Transverse colon (tissue), 4 donors: ENCODE measurements around the gene PRKG1. TPM values are rescaled to one million over a fixed set of nuclear protein-coding genes. Genes with fewer than 3 reads are reported as not detected.

Source experiments
- DNase-seq: peaks from one replicate; pipeline ENCODE4 v3.0.0-alpha.2; 2019
- H3K27ac ChIP-seq, 4 donors: fragments of 200-600 bp; sonication (generic); 2 replicates each; pipeline ENCODE4 v1.5.1; 2016 to 2018; ENCODE audit warnings: inconsistent platforms in 4 of 4
- H3K27me3 ChIP-seq: fragments of 200-600 bp; sonication (generic); 2 replicates; pipeline ENCODE4 v1.5.1; 2017; ENCODE audit warnings: inconsistent platforms
- H3K36me3 ChIP-seq, 4 donors: fragments of 200-600 bp; sonication (generic); 2 replicates each; pipeline ENCODE4 v1.5.1; 2017 to 2019; ENCODE audit warnings: inconsistent platforms in 4 of 4
- H3K4me1 ChIP-seq, 4 donors: fragments of 200-600 bp; sonication (generic); 2 replicates each; pipeline ENCODE4 v1.5.1; 2017 to 2020; ENCODE audit warnings: inconsistent platforms in 4 of 4
- H3K4me3 ChIP-seq, 4 donors: fragments of 200-600 bp; sonication (generic); 1 replicate in 1 of 4; 2 replicates in 3 of 4; pipeline versions ENCODE4 v1.5.1 to v1.6.1; 2017 to 2019; ENCODE audit warnings: inconsistent platforms in 4 of 4
- H3K9me3 ChIP-seq, 2 donors: fragments of 200-600 bp; sonication (generic); 2 replicates each; pipeline ENCODE4 v1.5.1; 2017 to 2019; ENCODE audit warnings: inconsistent platforms in 2 of 2
- CTCF ChIP-seq, 5 experiments: fragments of 200-600 bp in 3 of 5; fragments of 450-650 bp in 2 of 5; sonication (generic) in 3 of 5; IDR thresholded peaks; 1 replicate in 2 of 5; 2 replicates in 3 of 5; pipeline ENCODE4 v1.5.1; 2016 to 2017; ENCODE audit warnings: antibody characterized with exemption in 5 of 5, inconsistent platforms in 3 of 5, mild to moderate bottlenecking in 2 of 5, moderate library complexity in 1 of 5
- EP300 ChIP-seq: sonication (generic); formaldehyde crosslinking; IDR thresholded peaks from one replicate; pipeline ENCODE4 v1.6.1; 2017; ENCODE audit warnings: antibody characterized with exemption, low read depth
- POLR2A ChIP-seq: fragments of 450-650 bp; IDR thresholded peaks from one replicate; pipeline ENCODE4 v1.6.1; 2016; ENCODE audit warnings: antibody characterized with exemption, mild to moderate bottlenecking, moderate library complexity
- POLR2AphosphoS5 ChIP-seq, 3 donors: sonication (generic); formaldehyde crosslinking; IDR thresholded peaks; one replicate each; pipeline ENCODE4 v1.6.1; 2016; ENCODE audit warnings: antibody characterized with exemption in 3 of 3
- WGBS, 2 donors: methylation state at CpG; one replicate each; pipeline ENCODE4 v1.1.5; 2018; ENCODE audit warnings: low coverage in 1 of 2; 5-methylcytosine and 5-hydroxymethylcytosine counted together
- in situ Hi-C, 4 donors: fragments of 200-750 bp; cut with MboI; loops; one replicate each; pipeline versions ENCODE4 v1.15.0 to v1.15.1; 2017; ENCODE audit warnings: low sequenced_read_pairs in 3 of 4, low pct_ligation_motif_present in 1 of 4, low pct_unique_long_range_greater_than_20kb in 1 of 4
- intact Hi-C: fragments of 100-400 bp; cut with DNase I; formaldehyde crosslinking; loops from one replicate; pipeline ENCODE4 v1.15.1; 2023; ENCODE audit warnings: low total_unique reads
- total RNA-seq, 4 donors: library from RNA; depleted of rRNA; stranded (reverse); fragments of >200 nt; gene quantifications; one replicate each; pipeline ENCODE4 v1.1.0, GENCODE V29; 2016

PRKG1 gene
- total RNA-seq, 4 donors from 2014 or later = 17.6 to 30.6 (median 26.9) TPM

- TF ChIP-seq POLR2AphosphoS5 (IDR thresholded peaks at IDR 0.05) (no peak), CTCF (IDR thresholded peaks at IDR 0.05) (no peak), EP300 (no peak), POLR2A (no peak)
- H3K4me3 ChIP-seq = no peak overlapping the region
- H3K27ac ChIP-seq = no peak overlapping the region
- H3K4me1 ChIP-seq = peaks cover 0 to 3% (median 0%) of the 10 kb centered on the region in 4 donors
- intact Hi-C loops = no loop called here
- no peaks in the 10 kb centered on the region for H3K36me3 ChIP-seq
- in situ Hi-C loops = no loop called here
- DNase-seq = no peak
- 88 to 95% methylated on average over 5 of the region's 5 CpGs for WGBS, 2 donors
- H3K9me3 ChIP-seq = no peaks in the 10 kb centered on the region
- no peaks in the 10 kb centered on the region for H3K27me3 ChIP-seq
These were observed 294.7 kb downstream of the PRKG1 start for GRCh38 chr10:51368943-51369342.

GRCh38 chr10:51369903-51370302 is 295.6 kb downstream of the PRKG1 start:
- TF ChIP-seq EP300 (no peak), POLR2A (no peak), CTCF (IDR thresholded peaks at IDR 0.05) (no peak), POLR2AphosphoS5 (IDR thresholded peaks at IDR 0.05) (no peak)
- DNase-seq = no peak
- Histone ChIP-seq H3K9me3 (no peaks in the 10 kb centered on the region), H3K27ac (no peak overlapping the region), H3K4me3 (no peak overlapping the region), H3K4me1 (peaks cover 0 to 3% (median 0%) of the 10 kb centered on the region in 4 donors), H3K27me3 (no peaks in the 10 kb centered on the region), H3K36me3 (no peaks in the 10 kb centered on the region)
- 71 to 89% methylated on average over 2 of the region's 2 CpGs for WGBS, 2 donors
- intact Hi-C loops (no loop called here), in situ Hi-C loops (no loop called here)

- Histone ChIP-seq H3K4me3 (no peak overlapping the region), H3K27me3 (no peaks in the 10 kb centered on the region), H3K9me3 (no peaks in the 10 kb centered on the region), H3K27ac (no peak overlapping the region), H3K4me1 (peaks cover 0 to 3% (median 0%) of the 10 kb centered on the region in 4 donors), H3K36me3 (no peaks in the 10 kb centered on the region)
- WGBS, 2 donors = 61 to 64% methylated on average over 2 of the region's 2 CpGs
- TF ChIP-seq CTCF (IDR thresholded peaks at IDR 0.05) (no peak), EP300 (no peak), POLR2A (no peak), POLR2AphosphoS5 (IDR thresholded peaks at IDR 0.05) (no peak)
- DNase-seq = no peak
- in situ Hi-C loops (no loop called here), intact Hi-C loops (no loop called here)
These were observed 297.5 kb downstream of the PRKG1 start for GRCh38 chr10:51371743-51372142.

- no peak for TF ChIP-seq POLR2A
- TF ChIP-seq POLR2AphosphoS5 (IDR thresholded peaks at IDR 0.05) = no peak
- no peak for TF ChIP-seq EP300
- TF ChIP-seq CTCF (IDR thresholded peaks at IDR 0.05) = no peak
- H3K27ac ChIP-seq = no peak overlapping the region
- WGBS, 2 donors = 56 to 73% methylated on average over 2 of the region's 2 CpGs
- H3K4me3 ChIP-seq = no peak overlapping the region
- H3K4me1 ChIP-seq = peaks cover 0 to 3% (median 0%) of the 10 kb centered on the region in 4 donors
- no peaks in the 10 kb centered on the region for H3K9me3 ChIP-seq
- in situ Hi-C loops = no loop called here
- H3K27me3 ChIP-seq = no peaks in the 10 kb centered on the region
- intact Hi-C loops = no loop called here
- no peak for DNase-seq
- H3K36me3 ChIP-seq = no peaks in the 10 kb centered on the region
These were observed 301.5 kb downstream of the PRKG1 start for GRCh38 chr10:51375790-51376189.
